Transverse colon (tissue), 4 donors: Measurements from ENCODE around the gene PAPPA. TPM values are rescaled to one million over a fixed set of nuclear protein-coding genes. Genes with fewer than 3 reads are reported as not detected.

Source experiments
- DNase-seq: peaks from one replicate; pipeline ENCODE4 v3.0.0-alpha.2; 2019
- H3K27ac ChIP-seq, 4 donors: fragments of 200-600 bp; sonication (generic); 2 replicates each; pipeline ENCODE4 v1.5.1; 2016 to 2018; ENCODE audit warnings: inconsistent platforms in 4 of 4
- H3K27me3 ChIP-seq: fragments of 200-600 bp; sonication (generic); 2 replicates; pipeline ENCODE4 v1.5.1; 2017; ENCODE audit warnings: inconsistent platforms
- H3K36me3 ChIP-seq, 4 donors: fragments of 200-600 bp; sonication (generic); 2 replicates each; pipeline ENCODE4 v1.5.1; 2017 to 2019; ENCODE audit warnings: inconsistent platforms in 4 of 4
- H3K4me1 ChIP-seq, 4 donors: fragments of 200-600 bp; sonication (generic); 2 replicates each; pipeline ENCODE4 v1.5.1; 2017 to 2020; ENCODE audit warnings: inconsistent platforms in 4 of 4
- H3K4me3 ChIP-seq, 4 donors: fragments of 200-600 bp; sonication (generic); 1 replicate in 1 of 4; 2 replicates in 3 of 4; pipeline versions ENCODE4 v1.5.1 to v1.6.1; 2017 to 2019; ENCODE audit warnings: inconsistent platforms in 4 of 4
- H3K9me3 ChIP-seq, 2 donors: fragments of 200-600 bp; sonication (generic); 2 replicates each; pipeline ENCODE4 v1.5.1; 2017 to 2019; ENCODE audit warnings: inconsistent platforms in 2 of 2
- EP300 ChIP-seq: sonication (generic); formaldehyde crosslinking; IDR thresholded peaks from one replicate; pipeline ENCODE4 v1.6.1; 2017; ENCODE audit warnings: antibody characterized with exemption, low read depth
- POLR2A ChIP-seq: fragments of 450-650 bp; IDR thresholded peaks from one replicate; pipeline ENCODE4 v1.6.1; 2016; ENCODE audit warnings: antibody characterized with exemption, mild to moderate bottlenecking, moderate library complexity
- POLR2AphosphoS5 ChIP-seq, 3 donors: sonication (generic); formaldehyde crosslinking; IDR thresholded peaks; one replicate each; pipeline ENCODE4 v1.6.1; 2016; ENCODE audit warnings: antibody characterized with exemption in 3 of 3
- WGBS, 2 donors: methylation state at CpG; one replicate each; pipeline ENCODE4 v1.1.5; 2018; ENCODE audit warnings: low coverage in 1 of 2; 5-methylcytosine and 5-hydroxymethylcytosine counted together
- in situ Hi-C, 4 donors: fragments of 200-750 bp; cut with MboI; loops; one replicate each; pipeline versions ENCODE4 v1.15.0 to v1.15.1; 2017; ENCODE audit warnings: low sequenced_read_pairs in 3 of 4, low pct_ligation_motif_present in 1 of 4, low pct_unique_long_range_greater_than_20kb in 1 of 4
- intact Hi-C: fragments of 100-400 bp; cut with DNase I; formaldehyde crosslinking; loops from one replicate; pipeline ENCODE4 v1.15.1; 2023; ENCODE audit warnings: low total_unique reads
- total RNA-seq, 4 donors: library from RNA; depleted of rRNA; stranded (reverse); fragments of >200 nt; gene quantifications; one replicate each; pipeline ENCODE4 v1.1.0, GENCODE V29; 2016
- TF ChIP-seq, protein P1 (sequence below), 5 experiments: fragments of 200-600 bp in 3 of 5; fragments of 450-650 bp in 2 of 5; sonication (generic) in 3 of 5; IDR thresholded peaks; 1 replicate in 2 of 5; 2 replicates in 3 of 5; pipeline ENCODE4 v1.5.1; 2016 to 2017; ENCODE audit warnings: antibody characterized with exemption in 5 of 5, inconsistent platforms in 3 of 5, mild to moderate bottlenecking in 2 of 5, moderate library complexity in 1 of 5

Gene PAPPA
- total RNA-seq, 4 donors from 2014 or later: 0.37 to 4.4 (median 1.4) TPM

DNA sequence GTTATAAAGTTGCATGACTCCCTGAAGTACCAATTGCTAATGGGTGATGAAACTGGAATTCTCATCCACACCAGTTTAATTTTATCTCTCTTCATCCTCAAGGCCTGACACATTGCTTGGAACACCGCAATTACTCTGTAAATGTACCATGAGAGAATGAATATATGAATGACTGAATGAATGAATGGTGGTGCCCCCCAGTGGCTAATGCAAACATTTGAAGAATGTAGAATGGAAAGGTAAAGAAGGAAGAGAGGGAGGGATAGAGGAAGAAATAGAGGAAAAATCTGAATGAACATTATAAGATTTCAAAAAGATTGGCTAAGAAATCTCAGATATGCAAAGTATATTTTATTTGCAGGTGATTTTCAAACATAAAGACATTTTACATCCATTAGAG lies 13.1 kb downstream of the PAPPA start:
- TF ChIP-seq POLR2A (no peak), POLR2AphosphoS5 (IDR thresholded peaks at IDR 0.05) (no peak)
- WGBS, 2 donors: 88 to 100% methylated on average over 1 of the region's 1 CpG
- Histone ChIP-seq H3K4me1 (no peaks in the 10 kb centered on the region), H3K4me3 (no peak overlapping the region), H3K36me3 (no peaks in the 10 kb centered on the region), H3K9me3 (no peaks in the 10 kb centered on the region), H3K27ac (no peak overlapping the region), H3K27me3 (no peaks in the 10 kb centered on the region)
- in situ Hi-C loops: loop anchor here (25.0 kb wide), 3 partner anchors 396 to 496 kb away; no protein-coding TSS in a partner anchor
- DNase-seq: no peak
- intact Hi-C loops: no loop called here

- intact Hi-C loops (no loop called here), in situ Hi-C loops (loop anchor here (25.0 kb wide), 3 partner anchors 394 to 494 kb away; no protein-coding TSS in a partner anchor)
- H3K9me3 ChIP-seq: no peaks in the 10 kb centered on the region
- H3K4me3 ChIP-seq: no peak overlapping the region
- H3K27ac ChIP-seq: no peak overlapping the region
- DNase-seq: no peak
- TF ChIP-seq EP300 (no peak), POLR2AphosphoS5 (IDR thresholded peaks at IDR 0.05) (no peak), POLR2A (no peak)
- TF ChIP-seq, protein P1, sequence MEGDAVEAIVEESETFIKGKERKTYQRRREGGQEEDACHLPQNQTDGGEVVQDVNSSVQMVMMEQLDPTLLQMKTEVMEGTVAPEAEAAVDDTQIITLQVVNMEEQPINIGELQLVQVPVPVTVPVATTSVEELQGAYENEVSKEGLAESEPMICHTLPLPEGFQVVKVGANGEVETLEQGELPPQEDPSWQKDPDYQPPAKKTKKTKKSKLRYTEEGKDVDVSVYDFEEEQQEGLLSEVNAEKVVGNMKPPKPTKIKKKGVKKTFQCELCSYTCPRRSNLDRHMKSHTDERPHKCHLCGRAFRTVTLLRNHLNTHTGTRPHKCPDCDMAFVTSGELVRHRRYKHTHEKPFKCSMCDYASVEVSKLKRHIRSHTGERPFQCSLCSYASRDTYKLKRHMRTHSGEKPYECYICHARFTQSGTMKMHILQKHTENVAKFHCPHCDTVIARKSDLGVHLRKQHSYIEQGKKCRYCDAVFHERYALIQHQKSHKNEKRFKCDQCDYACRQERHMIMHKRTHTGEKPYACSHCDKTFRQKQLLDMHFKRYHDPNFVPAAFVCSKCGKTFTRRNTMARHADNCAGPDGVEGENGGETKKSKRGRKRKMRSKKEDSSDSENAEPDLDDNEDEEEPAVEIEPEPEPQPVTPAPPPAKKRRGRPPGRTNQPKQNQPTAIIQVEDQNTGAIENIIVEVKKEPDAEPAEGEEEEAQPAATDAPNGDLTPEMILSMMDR (IDR thresholded peaks at IDR 0.05): no peak
- no peaks in the 10 kb centered on the region for H3K27me3 ChIP-seq
- no peaks in the 10 kb centered on the region for H3K4me1 ChIP-seq
- no peaks in the 10 kb centered on the region for H3K36me3 ChIP-seq
Observed at GRCh38 chr9:116168231-116168630, 14.6 kb downstream of the PAPPA start.

- in situ Hi-C loops (loop anchor here (25.0 kb wide), 3 partner anchors 390 to 490 kb away; no protein-coding TSS in a partner anchor), intact Hi-C loops (no loop called here)
- Histone ChIP-seq H3K9me3 (no peaks in the 10 kb centered on the region), H3K4me1 (no peaks in the 10 kb centered on the region), H3K4me3 (no peak overlapping the region), H3K36me3 (no peaks in the 10 kb centered on the region), H3K27ac (no peak overlapping the region), H3K27me3 (no peaks in the 10 kb centered on the region)
- TF ChIP-seq POLR2AphosphoS5 (IDR thresholded peaks at IDR 0.05): no peak
- no peak for TF ChIP-seq EP300
- TF ChIP-seq, protein P1 (IDR thresholded peaks at IDR 0.05): no peak
- no peak for TF ChIP-seq POLR2A
- DNase-seq: no peak
- 57 to 100% methylated on average over 1 to 2 of the region's 2 CpGs for WGBS, 2 donors
Observed at GRCh38 chr9:116172216-116172615, 18.6 kb downstream of the PAPPA start.

GRCh38 chr9:116174347-116174746 lies 20.8 kb downstream of the PAPPA start:
- 27 to 50% methylated on average over 1 of the region's 1 CpG for WGBS, 2 donors
- Histone ChIP-seq H3K36me3 (no peaks in the 10 kb centered on the region), H3K4me3 (no peak overlapping the region), H3K4me1 (no peaks in the 10 kb centered on the region), H3K27ac (no peak overlapping the region), H3K27me3 (no peaks in the 10 kb centered on the region), H3K9me3 (no peaks in the 10 kb centered on the region)
- intact Hi-C loops: no loop called here
- in situ Hi-C loops: loop anchor here (25.0 kb wide), 3 partner anchors 388 to 488 kb away; no protein-coding TSS in a partner anchor
- DNase-seq: no peak
- TF ChIP-seq, protein P1 (IDR thresholded peaks at IDR 0.05): no peak
- TF ChIP-seq EP300: no peak
- no peak for TF ChIP-seq POLR2AphosphoS5 (IDR thresholded peaks at IDR 0.05)
- no peak for TF ChIP-seq POLR2A

- 27 to 33% methylated on average over 1 of the region's 1 CpG for WGBS, 2 donors
- no peak for DNase-seq
- Histone ChIP-seq H3K27me3 (no peaks in the 10 kb centered on the region), H3K9me3 (no peaks in the 10 kb centered on the region), H3K4me3 (no peak overlapping the region), H3K36me3 (no peaks in the 10 kb centered on the region), H3K4me1 (no peaks in the 10 kb centered on the region), H3K27ac (no peak overlapping the region)
- TF ChIP-seq EP300: no peak
- no peak for TF ChIP-seq POLR2AphosphoS5 (IDR thresholded peaks at IDR 0.05)
- no peak for TF ChIP-seq POLR2A
- TF ChIP-seq, protein P1 (IDR thresholded peaks at IDR 0.05): no peak
- intact Hi-C loops: no loop called here
- in situ Hi-C loops: no loop called here
Observed at GRCh38 chr9:116175614-116176013, 22.0 kb downstream of the PAPPA start.
